ENCODE measurements around the gene RNU7-1.

GRCh38 chr12:6937481-6938352 lies 5.9 kb upstream of the RNU7-1 start:
- TF ChIP-seq CTCF (conservative IDR thresholded peaks at IDR 0.05; ENCODE audit: low read depth, low read length) (peak; percentile 96), RAD21 (IDR thresholded peaks at IDR 0.05; ENCODE audit: low read length) (peak; percentile 62), CHD1 (IDR thresholded peaks at IDR 0.05; ENCODE audit: low read depth, low read length) (no peak), CEBPB (IDR thresholded peaks at IDR 0.05; ENCODE audit: low read depth, low read length) (no peak), POLR2A (IDR thresholded peaks at IDR 0.05; ENCODE audit: low read depth, low read length) (peak; percentile 35; the same call in 1 of the 2 replicates), MXI1 (IDR thresholded peaks at IDR 0.05; ENCODE audit: borderline replicate concordance, low read depth, low read length) (no peak), MAFK (IDR thresholded peaks at IDR 0.05; ENCODE audit: low read depth, low read length) (no peak), FOS (IDR thresholded peaks at IDR 0.05; ENCODE audit: low read depth, low read length) (no peak), BHLHE40 (IDR thresholded peaks at IDR 0.05; ENCODE audit: low read depth, low read length) (no peak), RCOR1 (IDR thresholded peaks at IDR 0.05; ENCODE audit: insufficient replicate concordance, low read length) (no peak), ELK1 (IDR thresholded peaks at IDR 0.05; ENCODE audit: borderline replicate concordance, low read depth, low read length) (no peak), RFX5 (IDR thresholded peaks at IDR 0.05; ENCODE audit: low read depth, low read length) (no peak), SMC3 (IDR thresholded peaks at IDR 0.05; ENCODE audit: low read depth, low read length) (peak; percentile 70)

Measured in IMR-90 (cell line).